GM12865 (cell line): ENCODE measurements around the gene TNS3.

Experiments used
- DNase-seq: peaks from one replicate; pipeline ENCODE4 v3.0.0; 2010; ENCODE audit warnings: low read depth
- H3K4me3 ChIP-seq: 2 replicates; pipeline ENCODE4 v1.5.1; 2011; ENCODE audit warnings: mild to moderate bottlenecking, low read depth, low read length, control low read depth
- CTCF ChIP-seq: IDR thresholded peaks from 2 replicates; pipeline ENCODE4 v1.5.1; 2011; ENCODE audit warnings: low read length, control low read depth, low read depth, inconsistent platforms; ENCODE audit not compliant: insufficient read depth; ENCODE audit errors: missing control alignments

The TNS3 gene

GRCh38 chr7:47231627-47232026, 350.3 kb downstream of the TNS3 start:
- H3K4me3 ChIP-seq = no peak overlapping the region
- TF ChIP-seq CTCF = no peak
- no peak for DNase-seq

GRCh38 chr7:47231032-47231431, 350.9 kb downstream of the TNS3 start:
- no peak for TF ChIP-seq CTCF
- DNase-seq = no peak
- H3K4me3 ChIP-seq = no peak overlapping the region

GRCh38 chr7:47228386-47229014, 353.4 kb downstream of the TNS3 start:
- no peak overlapping the region for H3K4me3 ChIP-seq
- TF ChIP-seq CTCF = no peak
- DNase-seq = peak; percentile 19

- peak; percentile 68 for DNase-seq
These were observed 354.1 kb downstream of the TNS3 start for GRCh38 chr7:47227762-47228177.

GRCh38 chr7:47226696-47227095, 355.2 kb downstream of the TNS3 start:
- TF ChIP-seq CTCF = no peak
- peak; percentile 11 for DNase-seq
- H3K4me3 ChIP-seq = no peak overlapping the region

More at GRCh38 chr7:47227762-47228177, 354.1 kb downstream of the TNS3 start:
- no peak overlapping the region for H3K4me3 ChIP-seq
- TF ChIP-seq CTCF = no peak

GRCh38 chr7:47225387-47226131, 356.4 kb downstream of the TNS3 start:
- no peak overlapping the region for H3K4me3 ChIP-seq
- DNase-seq = peak; percentile 34
- TF ChIP-seq CTCF = no peak
